ENCODE data around the gene NDE1.

The NDE1 gene

DNA sequence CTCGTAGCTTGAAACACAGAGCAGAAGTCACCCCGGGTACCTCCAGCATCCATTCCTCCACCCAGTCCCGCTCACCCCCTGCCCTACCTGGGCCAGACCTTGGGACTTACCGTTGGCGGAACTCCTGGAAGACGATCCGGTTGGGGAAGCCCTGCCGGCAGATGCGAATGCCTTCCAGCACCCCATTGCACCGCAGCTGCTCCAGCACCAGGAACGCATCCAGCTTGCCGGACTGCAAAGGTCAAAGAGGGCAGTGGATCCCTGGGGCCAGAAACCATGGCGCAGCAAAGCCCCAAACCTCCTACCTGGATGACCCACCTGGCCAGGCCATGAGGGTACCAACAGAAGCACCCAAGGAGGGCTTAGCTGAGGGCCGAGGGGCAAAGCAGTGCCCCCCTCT is 97.9 kb downstream of the NDE1 start:
- DNase-seq = no peak
- in situ Hi-C loops (cut with HindIII; ENCODE audit: low pct_ligation_motif_present, low pct_unique_long_range_greater_than_20kb, low sequenced_read_pairs) = no loop called here

GRCh38 chr16:15748654-15749053 is 98.6 kb downstream of the NDE1 start:
- in situ Hi-C loops (cut with HindIII; ENCODE audit: low pct_ligation_motif_present, low pct_unique_long_range_greater_than_20kb, low sequenced_read_pairs) = no loop called here
- no peak for DNase-seq

GRCh38 chr16:15749371-15749770 is 99.3 kb downstream of the NDE1 start:
- no peak for DNase-seq
- in situ Hi-C loops (cut with HindIII; ENCODE audit: low pct_ligation_motif_present, low pct_unique_long_range_greater_than_20kb, low sequenced_read_pairs) = no loop called here

- DNase-seq = no peak
- in situ Hi-C loops (cut with HindIII; ENCODE audit: low pct_ligation_motif_present, low pct_unique_long_range_greater_than_20kb, low sequenced_read_pairs) = no loop called here
Measured at GRCh38 chr16:15749985-15750384, 99.9 kb downstream of the NDE1 start.

DNA sequence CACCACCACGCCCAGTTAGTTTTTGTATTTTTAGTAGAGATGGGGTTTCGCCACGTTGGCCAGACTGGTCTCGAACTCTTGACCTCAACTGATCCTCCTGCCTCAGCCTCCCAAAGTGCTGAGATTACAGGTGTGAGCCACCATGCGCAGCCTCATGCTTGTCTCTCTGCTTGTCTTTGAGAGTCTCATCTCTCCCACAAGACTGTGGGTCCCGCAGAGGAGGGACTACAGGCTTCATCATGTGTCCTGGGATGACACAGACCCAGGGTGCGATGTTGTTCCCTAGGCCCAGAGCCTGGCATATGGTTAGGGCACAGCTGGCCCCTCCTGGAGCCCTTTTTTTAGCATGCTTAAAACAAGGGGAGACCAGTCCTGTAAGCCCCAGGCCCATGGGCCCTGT is 101.9 kb downstream of the NDE1 start:
- DNase-seq = no peak
- in situ Hi-C loops (cut with HindIII; ENCODE audit: low pct_ligation_motif_present, low pct_unique_long_range_greater_than_20kb, low sequenced_read_pairs) = no loop called here

DNA sequence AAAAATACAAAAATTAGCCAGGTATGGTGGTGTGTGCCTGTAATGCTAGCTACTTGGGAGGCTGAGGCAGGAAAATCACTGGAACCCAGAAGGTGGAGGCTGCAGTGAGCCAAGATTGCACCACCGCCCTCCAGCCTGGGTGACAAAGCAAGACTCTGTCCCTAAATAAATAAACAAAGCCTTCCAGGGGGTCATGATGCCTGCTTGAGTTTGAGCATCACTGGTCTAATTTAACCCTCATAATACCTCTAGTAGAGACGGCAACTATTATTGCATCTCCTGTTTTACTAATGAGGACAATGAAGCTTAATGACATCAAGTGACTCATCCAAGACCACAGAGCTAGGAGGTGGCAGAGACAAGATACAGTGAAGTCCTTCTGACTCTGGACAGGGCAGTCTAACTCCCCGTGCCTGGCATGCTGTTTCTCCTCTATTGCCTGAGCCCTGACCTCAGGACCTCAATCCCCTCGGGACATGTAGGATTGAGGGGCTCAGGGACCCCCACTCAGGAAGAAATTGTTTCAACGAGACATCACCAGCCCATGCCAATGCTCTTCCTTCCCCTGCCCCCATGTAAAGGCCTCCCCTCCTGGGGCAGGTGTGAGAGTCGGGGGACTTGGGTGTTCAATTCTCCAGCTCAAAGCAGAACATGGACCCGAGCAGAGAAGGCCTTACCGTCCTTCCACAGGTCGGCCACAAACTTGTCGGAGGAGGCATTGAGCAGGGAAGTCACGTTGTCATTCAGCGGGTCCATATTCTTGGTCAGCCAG is 102.9 kb downstream of the NDE1 start:
- in situ Hi-C loops (cut with HindIII; ENCODE audit: low pct_ligation_motif_present, low pct_unique_long_range_greater_than_20kb, low sequenced_read_pairs) = no loop called here
- DNase-seq = no peak

GRCh38 chr16:15754821-15755534 is 104.9 kb downstream of the NDE1 start:
- DNase-seq = no peak
- in situ Hi-C loops (cut with HindIII; ENCODE audit: low pct_ligation_motif_present, low pct_unique_long_range_greater_than_20kb, low sequenced_read_pairs) = no loop called here

GRCh38 chr16:15757077-15757386 is 107.0 kb downstream of the NDE1 start:
- in situ Hi-C loops (cut with HindIII; ENCODE audit: low pct_ligation_motif_present, low pct_unique_long_range_greater_than_20kb, low sequenced_read_pairs) = no loop called here
- no peak for DNase-seq

DNA sequence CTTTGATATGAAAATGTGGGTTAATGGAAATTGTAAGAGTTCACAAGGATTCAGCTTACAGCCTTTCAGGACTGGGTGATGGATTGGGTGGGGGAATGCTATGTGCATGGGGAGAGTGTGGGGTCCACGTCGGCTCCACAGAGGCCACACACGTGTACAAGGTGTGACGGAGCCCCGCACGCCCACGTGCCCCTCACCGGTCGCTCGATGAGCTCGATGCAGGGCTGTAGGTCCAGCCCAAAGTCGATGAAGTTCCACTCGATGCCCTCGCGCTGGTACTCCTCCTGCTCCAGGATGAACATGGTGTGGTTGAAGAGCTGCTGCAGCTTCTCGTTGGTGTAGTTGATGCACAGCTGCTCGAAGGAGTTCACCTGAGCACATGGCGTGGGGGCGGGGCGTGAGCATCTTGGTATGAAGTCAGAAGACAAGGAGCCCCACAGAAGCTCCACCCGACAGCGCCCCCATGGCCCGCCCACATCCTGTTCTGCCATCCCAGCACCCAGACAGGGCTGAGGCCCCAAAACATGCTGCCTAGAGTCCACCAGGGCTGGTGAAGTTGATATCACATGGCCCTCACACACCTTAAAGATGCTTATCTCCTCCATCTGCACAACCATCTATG is 107.7 kb downstream of the NDE1 start:
- no peak for DNase-seq
- in situ Hi-C loops (cut with HindIII; ENCODE audit: low pct_ligation_motif_present, low pct_unique_long_range_greater_than_20kb, low sequenced_read_pairs) = no loop called here

DNA sequence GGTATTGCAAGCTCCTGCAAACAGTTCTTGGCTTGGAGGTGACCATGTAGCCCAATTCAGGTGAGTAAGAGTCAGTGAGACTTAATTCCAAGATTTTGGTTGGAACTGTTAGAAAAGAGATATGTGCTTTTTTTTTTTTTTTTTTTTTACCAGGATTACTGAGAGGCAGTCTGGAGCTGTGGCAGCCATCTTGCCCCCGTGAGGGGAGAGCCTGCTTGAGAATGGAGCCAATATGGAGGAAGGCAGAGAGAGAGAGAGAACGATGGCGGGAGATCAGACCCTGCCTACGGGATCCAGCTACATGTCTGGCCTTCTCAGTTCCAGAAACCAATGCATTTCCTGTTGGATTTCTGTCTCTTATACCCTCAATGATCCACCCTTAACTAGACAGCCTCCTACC is 109.0 kb downstream of the NDE1 start:
- no peak for DNase-seq
- in situ Hi-C loops (cut with HindIII; ENCODE audit: low pct_ligation_motif_present, low pct_unique_long_range_greater_than_20kb, low sequenced_read_pairs) = no loop called here

- no peak for DNase-seq
Measured at GRCh38 chr16:15760129-15760528, 110.1 kb downstream of the NDE1 start.

GRCh38 chr16:15764112-15764511 is 114.1 kb downstream of the NDE1 start:
- in situ Hi-C loops (cut with HindIII; ENCODE audit: low pct_ligation_motif_present, low pct_unique_long_range_greater_than_20kb, low sequenced_read_pairs) = no loop called here

More at GRCh38 chr16:15760129-15760528, 110.1 kb downstream of the NDE1 start:
- in situ Hi-C loops (cut with HindIII; ENCODE audit: low pct_ligation_motif_present, low pct_unique_long_range_greater_than_20kb, low sequenced_read_pairs) = no loop called here

GRCh38 chr16:15765116-15765515 is 115.1 kb downstream of the NDE1 start:
- DNase-seq = no peak
- in situ Hi-C loops (cut with HindIII; ENCODE audit: low pct_ligation_motif_present, low pct_unique_long_range_greater_than_20kb, low sequenced_read_pairs) = no loop called here

More at GRCh38 chr16:15764112-15764511, 114.1 kb downstream of the NDE1 start:
- DNase-seq = no peak

DNA sequence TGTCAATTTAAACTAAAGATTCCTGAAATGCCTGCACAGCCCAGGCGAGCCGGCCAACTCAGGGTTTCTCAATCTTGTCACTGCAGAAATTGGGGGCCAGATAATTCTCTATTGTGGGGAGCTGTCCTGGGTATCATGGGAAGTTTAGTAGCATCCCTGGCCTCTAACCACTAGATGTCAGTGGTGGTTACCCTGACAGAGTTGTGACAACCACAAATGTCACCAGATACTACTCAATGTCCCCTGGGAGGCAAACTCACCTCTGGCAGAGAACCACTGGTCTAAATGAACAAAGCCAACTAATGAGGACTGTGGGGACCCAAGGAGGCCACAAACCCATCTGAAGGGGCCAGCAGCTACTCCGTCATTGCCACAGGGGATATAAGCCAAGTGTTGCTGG is 115.8 kb downstream of the NDE1 start:
- DNase-seq = peak; percentile 39
- in situ Hi-C loops (cut with HindIII; ENCODE audit: low pct_ligation_motif_present, low pct_unique_long_range_greater_than_20kb, low sequenced_read_pairs) = no loop called here

- in situ Hi-C loops (cut with HindIII; ENCODE audit: low pct_ligation_motif_present, low pct_unique_long_range_greater_than_20kb, low sequenced_read_pairs) = no loop called here
- no peak for DNase-seq
Measured at GRCh38 chr16:15766918-15767317, 116.9 kb downstream of the NDE1 start.

GRCh38 chr16:15768201-15768600 is 118.2 kb downstream of the NDE1 start:
- DNase-seq = no peak
- in situ Hi-C loops (cut with HindIII; ENCODE audit: low pct_ligation_motif_present, low pct_unique_long_range_greater_than_20kb, low sequenced_read_pairs) = no loop called here

- no peak for DNase-seq
Measured at GRCh38 chr16:15769239-15769638, 119.2 kb downstream of the NDE1 start.

DNA sequence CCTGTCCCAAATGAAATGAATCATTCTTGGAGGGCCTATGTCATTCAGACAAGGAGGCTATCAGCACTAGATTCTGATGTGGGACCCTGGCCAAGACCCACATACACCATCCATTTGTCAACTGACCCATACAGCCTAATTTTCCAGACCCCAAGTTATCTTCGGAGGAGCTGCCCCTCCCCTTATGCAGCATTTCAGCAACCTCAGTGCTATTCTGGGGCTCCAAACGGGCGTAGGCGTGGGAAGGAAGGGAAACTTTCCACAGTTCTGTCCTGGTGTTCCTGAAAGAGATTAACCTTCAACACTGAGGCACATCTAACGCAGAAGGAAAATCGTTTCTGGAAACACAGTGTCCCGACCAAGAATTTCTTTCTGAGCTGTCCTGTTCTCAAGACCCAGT is 120.1 kb downstream of the NDE1 start:
- in situ Hi-C loops (cut with HindIII; ENCODE audit: low pct_ligation_motif_present, low pct_unique_long_range_greater_than_20kb, low sequenced_read_pairs) = no loop called here
- no peak for DNase-seq

More at GRCh38 chr16:15769239-15769638, 119.2 kb downstream of the NDE1 start:
- in situ Hi-C loops (cut with HindIII; ENCODE audit: low pct_ligation_motif_present, low pct_unique_long_range_greater_than_20kb, low sequenced_read_pairs) = no loop called here

GRCh38 chr16:15770512-15770911 is 120.5 kb downstream of the NDE1 start:
- in situ Hi-C loops (cut with HindIII; ENCODE audit: low pct_ligation_motif_present, low pct_unique_long_range_greater_than_20kb, low sequenced_read_pairs) = no loop called here

GRCh38 chr16:15771694-15772093 is 121.6 kb downstream of the NDE1 start:
- in situ Hi-C loops (cut with HindIII; ENCODE audit: low pct_ligation_motif_present, low pct_unique_long_range_greater_than_20kb, low sequenced_read_pairs) = no loop called here
- no peak for DNase-seq

More at GRCh38 chr16:15770512-15770911, 120.5 kb downstream of the NDE1 start:
- no peak for DNase-seq

Measured in ACHN (cell line).